SH-SY5Y (cell line): ENCODE results near the gene CMSS1.

Experiments
- GATA2 ChIP-seq: IDR thresholded peaks from 2 replicates; pipeline ENCODE4 v1.6.1; 2011; ENCODE audit warnings: mild to moderate bottlenecking, low read depth, low read length
- GATA3 ChIP-seq: IDR thresholded peaks from 2 replicates; pipeline ENCODE4 v1.6.1; 2011; ENCODE audit warnings: low read depth, mild to moderate bottlenecking, low read length, moderate library complexity

DNA sequence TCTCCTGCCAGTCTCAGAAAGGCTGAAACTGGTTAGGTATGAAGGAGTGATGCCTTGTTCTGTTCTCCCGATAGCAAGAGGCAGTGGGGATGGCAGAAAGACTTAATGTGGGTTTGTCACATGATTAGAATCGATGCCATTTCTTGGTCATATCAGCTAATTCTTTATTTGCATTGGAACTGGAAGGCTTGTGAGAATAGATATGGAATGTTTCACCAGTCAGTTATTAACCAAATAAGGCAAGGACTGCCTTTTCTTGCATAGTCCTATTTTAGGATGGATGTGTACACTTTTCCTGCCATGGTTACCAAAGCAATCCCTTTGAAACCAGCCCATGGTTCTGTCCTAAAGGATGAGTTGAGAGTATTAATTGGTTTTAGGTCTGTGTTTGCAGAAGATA is 262.9 kb downstream of the CMSS1 start:
- TF ChIP-seq GATA2 (no peak), GATA3 (no peak)
